ENCODE data around the gene BEND7.

DNA sequence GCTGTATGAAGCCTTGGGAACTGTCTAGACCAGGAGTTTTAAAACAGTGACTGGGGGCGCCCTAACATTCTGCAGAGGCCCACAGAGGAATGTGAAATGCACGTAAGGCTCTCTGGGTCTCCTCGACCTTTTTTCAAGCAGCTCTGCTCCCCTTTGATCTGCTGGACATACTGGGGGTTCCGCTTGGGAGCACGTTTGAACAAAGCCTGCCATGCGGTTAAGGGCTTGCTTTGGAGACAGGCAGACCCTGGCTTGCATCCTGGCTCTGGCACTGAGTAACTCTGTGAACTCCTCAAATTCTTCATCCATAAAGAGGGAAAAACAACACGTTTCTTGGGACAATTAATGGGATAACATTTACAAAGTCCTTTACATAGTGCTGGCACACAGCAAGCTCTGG, 7.8 kb downstream of the BEND7 start:
- TF ChIP-seq TBP (optimal IDR thresholded peaks at IDR 0.05; ENCODE audit: low read depth, low read length) (no peak), ATF7 (IDR thresholded peaks at IDR 0.05) (no peak), HOXB6 (CRISPR knock-in tag; IDR thresholded peaks at IDR 0.05; ENCODE audit: borderline replicate concordance) (no peak), CBX2 (IDR thresholded peaks at IDR 0.05; ENCODE audit: insufficient read depth, low read length, poor library complexity, severe bottlenecking) (no peak), PURB (CRISPR knock-in tag; IDR thresholded peaks at IDR 0.05; ENCODE audit: low read depth) (no peak), BMI1 (IDR thresholded peaks at IDR 0.05; ENCODE audit: low read length) (no peak), TAF1 (IDR thresholded peaks at IDR 0.05; ENCODE audit: control insufficient read depth, extremely low read depth, insufficient read depth, low read length, severe bottlenecking) (no peak), ZNF384 (IDR thresholded peaks at IDR 0.05; ENCODE audit: low read depth, low read length) (no peak), NR3C1 (CRISPR knock-in tag; IDR thresholded peaks at IDR 0.05) (no peak)
- TF ChIP-seq, protein P1, sequence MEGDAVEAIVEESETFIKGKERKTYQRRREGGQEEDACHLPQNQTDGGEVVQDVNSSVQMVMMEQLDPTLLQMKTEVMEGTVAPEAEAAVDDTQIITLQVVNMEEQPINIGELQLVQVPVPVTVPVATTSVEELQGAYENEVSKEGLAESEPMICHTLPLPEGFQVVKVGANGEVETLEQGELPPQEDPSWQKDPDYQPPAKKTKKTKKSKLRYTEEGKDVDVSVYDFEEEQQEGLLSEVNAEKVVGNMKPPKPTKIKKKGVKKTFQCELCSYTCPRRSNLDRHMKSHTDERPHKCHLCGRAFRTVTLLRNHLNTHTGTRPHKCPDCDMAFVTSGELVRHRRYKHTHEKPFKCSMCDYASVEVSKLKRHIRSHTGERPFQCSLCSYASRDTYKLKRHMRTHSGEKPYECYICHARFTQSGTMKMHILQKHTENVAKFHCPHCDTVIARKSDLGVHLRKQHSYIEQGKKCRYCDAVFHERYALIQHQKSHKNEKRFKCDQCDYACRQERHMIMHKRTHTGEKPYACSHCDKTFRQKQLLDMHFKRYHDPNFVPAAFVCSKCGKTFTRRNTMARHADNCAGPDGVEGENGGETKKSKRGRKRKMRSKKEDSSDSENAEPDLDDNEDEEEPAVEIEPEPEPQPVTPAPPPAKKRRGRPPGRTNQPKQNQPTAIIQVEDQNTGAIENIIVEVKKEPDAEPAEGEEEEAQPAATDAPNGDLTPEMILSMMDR (IDR thresholded peaks at IDR 0.05 in 2 of 3, conservative IDR thresholded peaks at IDR 0.05 in 1 of 3; ENCODE audit: insufficient read depth in 2 of 3, low read depth in 1 of 3, low read length in 3 of 3) = no peak
- TF ChIP-seq, protein P2, sequence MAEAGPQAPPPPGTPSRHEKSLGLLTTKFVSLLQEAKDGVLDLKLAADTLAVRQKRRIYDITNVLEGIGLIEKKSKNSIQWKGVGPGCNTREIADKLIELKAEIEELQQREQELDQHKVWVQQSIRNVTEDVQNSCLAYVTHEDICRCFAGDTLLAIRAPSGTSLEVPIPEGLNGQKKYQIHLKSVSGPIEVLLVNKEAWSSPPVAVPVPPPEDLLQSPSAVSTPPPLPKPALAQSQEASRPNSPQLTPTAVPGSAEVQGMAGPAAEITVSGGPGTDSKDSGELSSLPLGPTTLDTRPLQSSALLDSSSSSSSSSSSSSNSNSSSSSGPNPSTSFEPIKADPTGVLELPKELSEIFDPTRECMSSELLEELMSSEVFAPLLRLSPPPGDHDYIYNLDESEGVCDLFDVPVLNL (CRISPR knock-in tag; IDR thresholded peaks at IDR 0.05; ENCODE audit: low read depth) = no peak

Measured in K562 (cell line).